Endothelial cell of umbilical vein (primary cell): Measurements from ENCODE around the gene NOD2. TPM values are rescaled to one million over a fixed set of nuclear protein-coding genes. Genes with fewer than 3 reads are reported as not detected.

Experiments
- BruUV-seq: library from RNA; stranded (reverse); fragments of 400-500 nt; replicated peaks from 2 replicates; lab custom pipeline; 2021; lab: Mats Ljungman, UMichigan
- CTCF ChIA-PET: fragments of 300-600, 350-600 bp; sonication (Branson Sonifier 250); formaldehyde crosslinking; loops from one replicate; lab custom pipeline; 2021; ENCODE audit warnings: antibody characterized with exemption, inconsistent platforms; lab: Charles Lee
- POLR2A ChIA-PET: fragments of 300-600, 350-600 bp; sonication (Branson Sonifier 250); formaldehyde crosslinking; loops from one replicate; lab custom pipeline; 2021; ENCODE audit warnings: antibody characterized with exemption, inconsistent platforms; lab: Charles Lee
- DNase-seq: peaks from one replicate; pipeline ENCODE4 v3.0.0-alpha.2; 2011; ENCODE audit warnings: low read depth, low spot score
- FAIRE-seq: peaks from 2 replicates; lab custom pipeline; 2011; peaks lifted over from hg19 to GRCh38; lab: Jason Lieb, UNC
- H2AFZ ChIP-seq: 2 replicates; pipeline ENCODE4 v1.6.0; 2012; ENCODE audit warnings: low read depth, low read length, control low read depth, inconsistent platforms
- H3K27ac ChIP-seq: 2 replicates; pipeline ENCODE4 v1.5.1; 2011; ENCODE audit warnings: low read depth, mild to moderate bottlenecking, control low read depth, low read length, moderate library complexity; ENCODE audit not compliant: insufficient read depth
- H3K27me3 ChIP-seq, 2 experiments: 2 replicates each; pipeline versions ENCODE4 v1.6.0 to v1.6.1; 2011; ENCODE audit warnings: low read length in 2 of 2, mixed read lengths in 1 of 2; ENCODE audit not compliant: control insufficient read depth in 2 of 2, insufficient read depth in 2 of 2
- H3K36me3 ChIP-seq, 2 experiments: 2 replicates in 1 of 2; 3 replicates in 1 of 2; pipeline ENCODE4 v1.5.1; 2011; ENCODE audit warnings: low read length in 2 of 2, mild to moderate bottlenecking in 1 of 2, moderate library complexity in 1 of 2; ENCODE audit not compliant: control insufficient read depth in 2 of 2, insufficient read depth in 2 of 2; ENCODE audit errors: extremely low read depth in 1 of 2
- H3K4me1 ChIP-seq: 3 replicates; pipeline ENCODE4 v1.5.1; 2011; ENCODE audit warnings: mild to moderate bottlenecking, low read length; ENCODE audit not compliant: control insufficient read depth, insufficient read depth; ENCODE audit errors: extremely low read depth
- H3K4me2 ChIP-seq: 2 replicates; pipeline ENCODE4 v1.6.1; 2011; ENCODE audit warnings: low read length, control low read depth, mixed read lengths; ENCODE audit not compliant: insufficient read depth
- H3K4me3 ChIP-seq, 3 experiments: fragments of 200-600 bp in 1 of 3; sonication (generic), shearing (Covaris generic) in 1 of 3; replicated peaks in 1 of 3; 2 replicates each; pipeline ENCODE4 v1.5.1; 2011 to 2016; ENCODE audit warnings: control low read depth in 3 of 3, low read length in 3 of 3, mild to moderate bottlenecking in 2 of 3, inconsistent platforms in 1 of 3, low read depth in 1 of 3, moderate library complexity in 1 of 3; ENCODE audit not compliant: insufficient read depth in 1 of 3
- H3K79me2 ChIP-seq: 2 replicates; pipeline ENCODE4 v1.6.0; 2012; ENCODE audit warnings: low read length, inconsistent platforms; ENCODE audit not compliant: control insufficient read depth, insufficient read depth
- H3K9ac ChIP-seq: replicated peaks from 2 replicates; pipeline ENCODE3; 2011; ENCODE audit warnings: low read length, control low read depth; ENCODE audit not compliant: insufficient read depth; ENCODE audit errors: extremely low read depth
- H3K9me1 ChIP-seq: replicated peaks from 3 replicates; pipeline ENCODE4 v1.6.0; 2011; ENCODE audit warnings: mild to moderate bottlenecking, low read length; ENCODE audit not compliant: control insufficient read depth, insufficient read depth; ENCODE audit errors: extremely low read depth
- H3K9me3 ChIP-seq: replicated peaks from 2 replicates; pipeline ENCODE4 v1.5.1; 2012; ENCODE audit warnings: low read length, inconsistent platforms; ENCODE audit not compliant: control insufficient read depth, insufficient read depth
- H4K20me1 ChIP-seq: replicated peaks from 2 replicates; pipeline ENCODE3; 2011; ENCODE audit warnings: mild to moderate bottlenecking, low read length; ENCODE audit not compliant: control insufficient read depth, insufficient read depth; ENCODE audit errors: extremely low read depth
- CTCF ChIP-seq, 2 donors: IDR thresholded peaks; 1 replicate in 1 of 2; 2 replicates in 1 of 2; pipeline ENCODE4 v1.5.1; 2011; ENCODE audit warnings: low read length in 2 of 2, mild to moderate bottlenecking in 2 of 2, moderate library complexity in 2 of 2, control low read depth in 1 of 2, inconsistent platforms in 1 of 2, low read depth in 1 of 2; ENCODE audit not compliant: insufficient read depth in 1 of 2; ENCODE audit errors: extremely low read depth in 1 of 2
- EZH2 ChIP-seq: IDR thresholded peaks from 2 replicates; pipeline ENCODE4 v1.6.1; 2012; ENCODE audit warnings: borderline replicate concordance, low read depth, mild to moderate bottlenecking, moderate library complexity, low read length, inconsistent platforms; ENCODE audit not compliant: severe bottlenecking
- FOS ChIP-seq: IDR thresholded peaks from 2 replicates; pipeline ENCODE4 v1.6.1; 2011; ENCODE audit warnings: mild to moderate bottlenecking, low read length, moderate library complexity, borderline replicate concordance; ENCODE audit not compliant: insufficient read depth
- GATA2 ChIP-seq: IDR thresholded peaks from 2 replicates; pipeline ENCODE4 v1.7.0; 2011; ENCODE audit warnings: low read depth, mild to moderate bottlenecking, moderate library complexity, mixed read lengths, low read length; ENCODE audit not compliant: insufficient read length, insufficient read depth
- JUN ChIP-seq: IDR thresholded peaks from 2 replicates; pipeline ENCODE4 v1.6.1; 2011; ENCODE audit warnings: borderline replicate concordance, low read depth; ENCODE audit not compliant: insufficient read length, insufficient read depth
- MAX ChIP-seq: IDR thresholded peaks from 2 replicates; pipeline ENCODE4 v1.6.1; 2011; ENCODE audit not compliant: insufficient read depth, insufficient read length
- MYC ChIP-seq: IDR thresholded peaks from one replicate; pipeline ENCODE4 v1.6.1; 2011; ENCODE audit warnings: mild to moderate bottlenecking, low read depth, low read length
- POLR2A ChIP-seq: IDR thresholded peaks from 2 replicates; pipeline ENCODE4 v1.6.1; 2012; ENCODE audit warnings: low read depth, mild to moderate bottlenecking, control low read depth, low read length
- POLR2AphosphoS5 ChIP-seq: IDR thresholded peaks from 2 replicates; pipeline ENCODE4 v1.6.1; 2012; ENCODE audit warnings: low read depth, mild to moderate bottlenecking, control low read depth, low read length, moderate library complexity; ENCODE audit not compliant: insufficient read depth
- dilution Hi-C: fragments of 300-500 bp; cut with MboI; formaldehyde crosslinking; loops from one replicate; pipeline ENCODE4 v1.15.0; 2019; ENCODE audit warnings: low sequenced_read_pairs; ENCODE audit not compliant: extremely low pct_ligation_motif_present
- intact Hi-C: fragments of 100-400 bp; cut with micrococcal nuclease; formaldehyde crosslinking; loops from one replicate; pipeline ENCODE4 v1.10.0; 2022
- polyA plus RNA-seq, 4 experiments: library from polyadenylated mRNA; depleted of rRNA in 3 of 4; stranded (reverse) in 3 of 4; unstranded in 1 of 4; fragments of >200 nt; gene quantifications; 2 replicates each; pipeline versions ENCODE4 v1.2.1 to v1.2.3, GENCODE V29; 2011 to 2012; ENCODE audit warnings: missing spikeins in 1 of 4
- total RNA-seq: library from RNA; stranded (reverse); gene quantifications from 2 replicates; pipeline ENCODE4 v1.2.3, GENCODE V29; 2021

Gene NOD2
- total and polyA plus RNA-seq, 2 donors (not counting 3 experiments of a cell fraction or from before 2014, with no cell fraction given) = 0.07 to 0.58 TPM

- no peak for FAIRE-seq
- Histone ChIP-seq H3K9me1 (no peaks in the 10 kb centered on the region), H3K9ac (no peak overlapping the region), H3K4me3 (no peak overlapping the region), H3K9me3 (no peaks in the 10 kb centered on the region), H3K4me2 (no peak overlapping the region), H2AFZ (no peak overlapping the region), H3K36me3 (no peaks in the 10 kb centered on the region), H3K27me3 (no peaks in the 10 kb centered on the region), H3K27ac (no peak overlapping the region), H4K20me1 (no peaks in the 10 kb centered on the region), H3K79me2 (no peaks in the 10 kb centered on the region), H3K4me1 (no peaks in the 10 kb centered on the region)
- ChIA-PET POLR2A (no interaction called here), CTCF (interaction anchor here (2.7 kb wide), 1 partner anchor 13 kb away, joined by 14 read pairs; no protein-coding TSS in a partner anchor)
- intact Hi-C loops (no loop called here), dilution Hi-C loops (no loop called here)
- DNase-seq = no peak
- BruUV-seq = no TSS peak
- no peak for TF ChIP-seq MYC
- no peak for TF ChIP-seq GATA2
- TF ChIP-seq EZH2 = no peak
- no peak for TF ChIP-seq CTCF (IDR thresholded peaks at IDR 0.05; ENCODE audit: extremely low read depth in 1 of 2, insufficient read depth in 1 of 2, low read depth in 1 of 2, low read length in 2 of 2)
- TF ChIP-seq MAX = no peak
- TF ChIP-seq FOS = no peak
- TF ChIP-seq JUN = no peak
- TF ChIP-seq POLR2A = no peak
- TF ChIP-seq POLR2AphosphoS5 = no peak
Measured at GRCh38 chr16:50651835-50652438, 41.5 kb upstream of the NOD2 start.
